GM10248 (cell line): ENCODE results near the gene TRAM2.

Experiments used
- CTCF ChIA-PET: fragments of 300-600 bp; sonication (Branson Sonifier 250); formaldehyde crosslinking; extraction: SDS; loops from one replicate; lab custom pipeline; 2021; ENCODE audit warnings: antibody characterized with exemption; lab: Yijun Ruan, JAX
- POLR2A ChIA-PET: fragments of 350-650 bp; sonication (Branson Sonifier 250); formaldehyde crosslinking; extraction: SDS; loops from one replicate; lab custom pipeline; 2020; ENCODE audit warnings: antibody characterized with exemption; lab: Yijun Ruan, JAX
- DNase-seq: peaks from one replicate; pipeline ENCODE4 v3.0.0; 2012; ENCODE audit errors: extremely low spot score
- CTCF ChIP-seq: IDR thresholded peaks from 2 replicates; pipeline ENCODE4 v1.5.1; 2012; ENCODE audit warnings: mild to moderate bottlenecking, low read depth; ENCODE audit errors: extremely low read depth, missing control alignments, control extremely low read depth

Gene TRAM2

GRCh38 chr6:52550014-52550575, 26.8 kb downstream of the TRAM2 start:
- no peak for DNase-seq
- ChIA-PET CTCF (interaction anchor here (0.8 to 2.2 kb wide), 5 partner anchors 10 to 52 kb away, joined by 3 to 9 read pairs (median 4); partner anchors contain the start of gene TRAM2), POLR2A (no interaction called here)
- TF ChIP-seq CTCF: no peak

GRCh38 chr6:52549428-52549827, 27.4 kb downstream of the TRAM2 start:
- ChIA-PET POLR2A (no interaction called here), CTCF (interaction anchor here (0.8 to 2.2 kb wide), 7 partner anchors 9 to 52 kb away, joined by 3 to 9 read pairs (median 3); partner anchors contain the start of gene TRAM2)
- no peak for DNase-seq
- no peak for TF ChIP-seq CTCF

GRCh38 chr6:52548999-52549398, 27.9 kb downstream of the TRAM2 start:
- TF ChIP-seq CTCF: no peak
- DNase-seq: no peak
- ChIA-PET POLR2A (no interaction called here), CTCF (interaction anchor here (1.1 to 2.2 kb wide), 4 partner anchors 9 to 48 kb away, joined by 3 to 9 read pairs (median 4); partner anchors contain the start of gene TRAM2)

- POLR2A ChIA-PET: no interaction called here
- no peak for DNase-seq
Measured at GRCh38 chr6:52548353-52548713, 28.5 kb downstream of the TRAM2 start.

GRCh38 chr6:52547647-52548352, 29.1 kb downstream of the TRAM2 start:
- CTCF ChIA-PET: interaction anchor here (0.6 to 2.2 kb wide), 4 partner anchors 10 to 107 kb away, joined by 3 to 9 read pairs (median 4); partner anchors contain the start of gene TRAM2
- no peak for DNase-seq

More at GRCh38 chr6:52548353-52548713, 28.5 kb downstream of the TRAM2 start:
- TF ChIP-seq CTCF: no peak
- CTCF ChIA-PET: interaction anchor here (1.6 to 2.2 kb wide), 2 partner anchors 28 to 48 kb away, joined by 3 to 9 read pairs; partner anchors contain the start of gene TRAM2

More at GRCh38 chr6:52547647-52548352, 29.1 kb downstream of the TRAM2 start:
- TF ChIP-seq CTCF: no peak
- POLR2A ChIA-PET: no interaction called here
